ENCODE measurements around the gene RASL10B. TPM values are rescaled to one million over a fixed set of nuclear protein-coding genes. Genes with fewer than 3 reads are reported as not detected.

RASL10B gene
- total RNA-seq, 1 experiment from 2014 or later = 17.4 TPM

GRCh38 chr17:35735036-35735805 lies 3.8 kb downstream of the RASL10B start:
- H3K4me3 Mint-ChIP-seq = no peak overlapping the region
- no peaks in the 10 kb centered on the region for H3K9me3 Mint-ChIP-seq
- DNase-seq (ENCODE audit: low spot score) (no peak), ATAC-seq (no peak)
- ChIA-PET POLR2A (no interaction called here), CTCF (interaction anchor here (1.3 to 1.6 kb wide), 3 partner anchors 12 to 70 kb away, joined by 4 to 6 read pairs (median 5); no protein-coding TSS in a partner anchor)
- peaks cover 5% of the 10 kb centered on the region; the same call in 1 of the 2 replicates for H3K36me3 Mint-ChIP-seq
- peaks cover 14% of the 10 kb centered on the region for H3K4me1 Mint-ChIP-seq
- H3K27ac Mint-ChIP-seq = no peak overlapping the region
- TF ChIP-seq ATF6 (CRISPR knock-in tag; IDR thresholded peaks at IDR 0.05) = no peak
- peaks cover 26% of the 10 kb centered on the region for H3K27me3 Mint-ChIP-seq (ENCODE audit: low read depth)

- ChIA-PET POLR2A (no interaction called here), CTCF (interaction anchor here (1.3 to 1.6 kb wide), 3 partner anchors 11 to 69 kb away, joined by 4 to 6 read pairs (median 5); no protein-coding TSS in a partner anchor)
- Mint-ChIP-seq H3K27me3 (ENCODE audit: low read depth) (peaks cover 26% of the 10 kb centered on the region), H3K27ac (no peak overlapping the region), H3K4me3 (no peak overlapping the region), H3K4me1 (peaks cover 5% of the 10 kb centered on the region), H3K9me3 (no peaks in the 10 kb centered on the region), H3K36me3 (peaks cover 8% of the 10 kb centered on the region; the same call in 1 of the 2 replicates)
- no peak for DNase-seq (ENCODE audit: low spot score)
- TF ChIP-seq ATF1 (CRISPR knock-in tag; IDR thresholded peaks at IDR 0.05) = no peak
- TF ChIP-seq GRHL2 (CRISPR knock-in tag; IDR thresholded peaks at IDR 0.05; ENCODE audit: insufficient replicate concordance, severe bottlenecking) = no peak
- no peak for TF ChIP-seq ZBTB43 (CRISPR knock-in tag; IDR thresholded peaks at IDR 0.05)
- no peak for TF ChIP-seq CBFB (CRISPR knock-in tag; IDR thresholded peaks at IDR 0.05; ENCODE audit: low read depth)
- no peak for TF ChIP-seq USF1 (CRISPR knock-in tag; IDR thresholded peaks at IDR 0.05)
- no peak for TF ChIP-seq MXD4 (CRISPR knock-in tag; IDR thresholded peaks at IDR 0.05; ENCODE audit: borderline replicate concordance)
- TF ChIP-seq E2F5 (CRISPR knock-in tag; IDR thresholded peaks at IDR 0.05) = no peak
- no peak for TF ChIP-seq NR3C1 (CRISPR knock-in tag; conservative IDR thresholded peaks at IDR 0.05; ENCODE audit: low read depth)
- no peak for TF ChIP-seq FOXP4 (CRISPR knock-in tag; IDR thresholded peaks at IDR 0.05)
- no peak for TF ChIP-seq OVOL2 (CRISPR knock-in tag; IDR thresholded peaks at IDR 0.05; ENCODE audit: borderline replicate concordance)
- no peak for ATAC-seq
Measured at GRCh38 chr17:35736236-35736635, 4.8 kb downstream of the RASL10B start.

- Mint-ChIP-seq H3K4me3 (no peak overlapping the region), H3K9me3 (no peaks in the 10 kb centered on the region), H3K36me3 (peaks cover 8% of the 10 kb centered on the region; the same call in 1 of the 2 replicates), H3K4me1 (peaks cover 4% of the 10 kb centered on the region), H3K27me3 (ENCODE audit: low read depth) (peaks cover 49% of the 10 kb centered on the region), H3K27ac (no peak overlapping the region)
- ChIA-PET CTCF (interaction anchor here (1.0 kb wide), 1 partner anchor 12 kb away, joined by 3 read pairs; no protein-coding TSS in a partner anchor), POLR2A (interaction anchor here (1.2 kb wide), 1 partner anchor 7 kb away, joined by 3 read pairs; the partner anchor contains the start of gene RASL10B)
- no peak for ATAC-seq
- DNase-seq (ENCODE audit: low spot score) = no peak
- TF ChIP-seq ATF6 (CRISPR knock-in tag; IDR thresholded peaks at IDR 0.05) (no peak), SP1 (CRISPR knock-in tag; conservative IDR thresholded peaks at IDR 0.05) (no peak), TEAD4 (CRISPR knock-in tag; IDR thresholded peaks at IDR 0.05) (no peak), FOXP1 (CRISPR knock-in tag; IDR thresholded peaks at IDR 0.05; ENCODE audit: borderline replicate concordance) (no peak), HMGA2 (CRISPR knock-in tag; IDR thresholded peaks at IDR 0.05) (no peak), NFATC4 (CRISPR knock-in tag; IDR thresholded peaks at IDR 0.05) (no peak), RELA (CRISPR knock-in tag; IDR thresholded peaks at IDR 0.05; ENCODE audit: borderline replicate concordance) (no peak), MAX (CRISPR knock-in tag; IDR thresholded peaks at IDR 0.05) (no peak), ZNF396 (CRISPR knock-in tag; IDR thresholded peaks at IDR 0.05; ENCODE audit: borderline replicate concordance) (no peak), ZMAT4 (CRISPR knock-in tag; IDR thresholded peaks at IDR 0.05) (no peak), MXD4 (CRISPR knock-in tag; IDR thresholded peaks at IDR 0.05; ENCODE audit: borderline replicate concordance) (no peak)
Measured at GRCh38 chr17:35738519-35739133, 7.2 kb downstream of the RASL10B start.
